HL-60 (cell line): ENCODE results near the gene YLPM1.
A peak's percentile ranks its signal among the peaks of the same experiment; 100 is the strongest.

ENCODE experiments used
- DNase-seq, 2 experiments: peaks; one replicate each; pipeline ENCODE4 v3.0.0-alpha.2; 2010 to 2020; ENCODE audit warnings: low read depth in 1 of 2, low spot score in 1 of 2
- H3K27ac ChIP-seq: fragments of 250-450 bp; sonication (Bioruptor Pico); replicated peaks from 2 replicates; pipeline ENCODE4 v1.5.1; 2020; ENCODE audit warnings: mild to moderate bottlenecking, moderate library complexity
- H3K27me3 ChIP-seq: fragments of 250-450 bp; sonication (Bioruptor Pico); 2 replicates; pipeline ENCODE4 v1.5.1; 2021; ENCODE audit warnings: mild to moderate bottlenecking, moderate library complexity; ENCODE audit not compliant: insufficient read depth, poor library complexity, severe bottlenecking
- H3K4me3 ChIP-seq: replicated peaks from 2 replicates; pipeline ENCODE4 v1.5.1; 2011; ENCODE audit warnings: mild to moderate bottlenecking, control low read depth, low read length; ENCODE audit not compliant: insufficient read depth
- GABPA ChIP-seq: IDR thresholded peaks from 2 replicates; pipeline ENCODE4 v1.6.1; 2012; ENCODE audit warnings: low read depth
- POLR2AphosphoS5 ChIP-seq: IDR thresholded peaks from 2 replicates; pipeline ENCODE4 v1.6.1; 2012; ENCODE audit warnings: low read depth
- SPI1 ChIP-seq: IDR thresholded peaks from 2 replicates; pipeline ENCODE4 v1.6.1; 2012; ENCODE audit warnings: low read depth, mild to moderate bottlenecking, borderline replicate concordance
- TF ChIP-seq, protein P1 (sequence below): IDR thresholded peaks from one replicate; pipeline ENCODE4 v1.5.1; 2011; ENCODE audit warnings: low read length, control low read depth, inconsistent platforms; ENCODE audit not compliant: insufficient read depth
- TF ChIP-seq, protein P2 (sequence below): IDR thresholded peaks from 2 replicates; pipeline ENCODE4 v1.6.1; 2012; ENCODE audit warnings: low read depth; ENCODE audit not compliant: insufficient replicate concordance

YLPM1 gene

DNA sequence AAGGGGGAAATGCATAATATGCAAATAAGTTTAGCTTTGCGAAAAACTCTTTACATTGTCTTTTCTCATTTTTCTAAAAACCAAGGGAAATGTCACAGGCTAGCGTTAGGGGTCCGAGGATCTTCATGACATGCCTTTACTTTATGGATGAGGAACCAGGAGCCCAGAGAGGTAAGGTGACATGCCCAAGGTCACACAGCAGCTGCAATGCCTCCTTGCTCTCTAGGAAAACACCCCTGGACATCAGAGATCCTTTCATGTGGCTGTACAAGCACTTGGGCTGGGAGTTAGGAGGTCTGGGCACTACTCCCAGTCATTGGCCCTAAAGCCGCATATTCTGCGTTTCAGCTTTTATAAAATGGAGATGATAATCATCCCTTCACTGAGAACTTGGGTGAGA is 112.1 kb downstream of the YLPM1 start:
- Histone ChIP-seq H3K4me3 (no peak overlapping the region), H3K27me3 (no peaks in the 10 kb centered on the region), H3K27ac (no peak overlapping the region)
- TF ChIP-seq, protein P1, sequence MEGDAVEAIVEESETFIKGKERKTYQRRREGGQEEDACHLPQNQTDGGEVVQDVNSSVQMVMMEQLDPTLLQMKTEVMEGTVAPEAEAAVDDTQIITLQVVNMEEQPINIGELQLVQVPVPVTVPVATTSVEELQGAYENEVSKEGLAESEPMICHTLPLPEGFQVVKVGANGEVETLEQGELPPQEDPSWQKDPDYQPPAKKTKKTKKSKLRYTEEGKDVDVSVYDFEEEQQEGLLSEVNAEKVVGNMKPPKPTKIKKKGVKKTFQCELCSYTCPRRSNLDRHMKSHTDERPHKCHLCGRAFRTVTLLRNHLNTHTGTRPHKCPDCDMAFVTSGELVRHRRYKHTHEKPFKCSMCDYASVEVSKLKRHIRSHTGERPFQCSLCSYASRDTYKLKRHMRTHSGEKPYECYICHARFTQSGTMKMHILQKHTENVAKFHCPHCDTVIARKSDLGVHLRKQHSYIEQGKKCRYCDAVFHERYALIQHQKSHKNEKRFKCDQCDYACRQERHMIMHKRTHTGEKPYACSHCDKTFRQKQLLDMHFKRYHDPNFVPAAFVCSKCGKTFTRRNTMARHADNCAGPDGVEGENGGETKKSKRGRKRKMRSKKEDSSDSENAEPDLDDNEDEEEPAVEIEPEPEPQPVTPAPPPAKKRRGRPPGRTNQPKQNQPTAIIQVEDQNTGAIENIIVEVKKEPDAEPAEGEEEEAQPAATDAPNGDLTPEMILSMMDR = no peak
- TF ChIP-seq POLR2AphosphoS5 (no peak), GABPA (no peak), SPI1 (no peak)
- TF ChIP-seq, protein P2, sequence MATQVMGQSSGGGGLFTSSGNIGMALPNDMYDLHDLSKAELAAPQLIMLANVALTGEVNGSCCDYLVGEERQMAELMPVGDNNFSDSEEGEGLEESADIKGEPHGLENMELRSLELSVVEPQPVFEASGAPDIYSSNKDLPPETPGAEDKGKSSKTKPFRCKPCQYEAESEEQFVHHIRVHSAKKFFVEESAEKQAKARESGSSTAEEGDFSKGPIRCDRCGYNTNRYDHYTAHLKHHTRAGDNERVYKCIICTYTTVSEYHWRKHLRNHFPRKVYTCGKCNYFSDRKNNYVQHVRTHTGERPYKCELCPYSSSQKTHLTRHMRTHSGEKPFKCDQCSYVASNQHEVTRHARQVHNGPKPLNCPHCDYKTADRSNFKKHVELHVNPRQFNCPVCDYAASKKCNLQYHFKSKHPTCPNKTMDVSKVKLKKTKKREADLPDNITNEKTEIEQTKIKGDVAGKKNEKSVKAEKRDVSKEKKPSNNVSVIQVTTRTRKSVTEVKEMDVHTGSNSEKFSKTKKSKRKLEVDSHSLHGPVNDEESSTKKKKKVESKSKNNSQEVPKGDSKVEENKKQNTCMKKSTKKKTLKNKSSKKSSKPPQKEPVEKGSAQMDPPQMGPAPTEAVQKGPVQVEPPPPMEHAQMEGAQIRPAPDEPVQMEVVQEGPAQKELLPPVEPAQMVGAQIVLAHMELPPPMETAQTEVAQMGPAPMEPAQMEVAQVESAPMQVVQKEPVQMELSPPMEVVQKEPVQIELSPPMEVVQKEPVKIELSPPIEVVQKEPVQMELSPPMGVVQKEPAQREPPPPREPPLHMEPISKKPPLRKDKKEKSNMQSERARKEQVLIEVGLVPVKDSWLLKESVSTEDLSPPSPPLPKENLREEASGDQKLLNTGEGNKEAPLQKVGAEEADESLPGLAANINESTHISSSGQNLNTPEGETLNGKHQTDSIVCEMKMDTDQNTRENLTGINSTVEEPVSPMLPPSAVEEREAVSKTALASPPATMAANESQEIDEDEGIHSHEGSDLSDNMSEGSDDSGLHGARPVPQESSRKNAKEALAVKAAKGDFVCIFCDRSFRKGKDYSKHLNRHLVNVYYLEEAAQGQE = no peak
- no peak for DNase-seq

DNA sequence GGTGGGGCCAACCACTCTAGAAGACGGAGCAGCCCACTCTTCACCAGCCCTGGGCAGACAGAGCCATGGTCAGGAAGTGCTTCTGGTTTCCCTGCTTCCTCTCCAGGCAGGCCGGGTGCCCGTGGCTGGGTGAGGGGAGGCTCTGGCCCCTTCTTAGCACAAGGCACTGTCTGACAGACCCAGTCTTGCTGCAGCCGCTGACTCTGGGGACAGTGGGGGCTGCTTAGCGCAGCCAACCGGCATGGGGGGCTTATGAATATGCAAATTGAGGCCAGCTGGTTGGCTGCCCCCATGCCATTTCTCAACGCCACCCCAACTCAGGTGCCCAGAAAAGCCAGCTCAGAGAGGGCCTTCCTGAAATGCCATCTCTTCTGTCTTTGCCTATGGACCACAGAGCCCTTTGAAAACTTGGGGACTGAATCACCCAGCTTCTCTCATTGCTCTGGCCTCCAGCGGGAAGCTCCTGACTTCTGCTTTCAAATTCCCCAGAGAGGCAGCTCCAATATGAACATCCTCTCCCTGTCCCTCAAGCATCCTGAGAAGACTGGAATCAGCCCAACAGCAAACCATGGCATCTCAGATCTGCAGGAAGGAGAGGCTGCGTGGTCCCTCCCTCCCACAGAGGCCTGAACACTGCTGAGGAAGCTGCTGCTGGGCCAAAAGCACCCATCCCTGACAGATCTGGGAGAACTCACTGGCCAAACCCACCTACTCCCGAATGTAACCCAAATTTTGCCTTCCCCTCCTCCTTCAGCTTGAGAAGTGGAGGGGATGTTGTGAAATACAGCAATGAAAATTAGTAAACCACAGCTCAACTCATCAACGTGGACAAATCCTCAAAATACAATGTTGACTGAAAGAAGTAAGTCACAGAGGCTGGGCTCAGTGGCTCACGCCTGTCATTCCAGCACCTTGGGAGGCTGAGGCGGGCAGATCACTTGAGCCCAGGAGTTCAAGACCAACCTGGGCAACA is 113.1 kb downstream of the YLPM1 start, which contains the start of gene PROX2:
Gene PROX2 (minus strand): TSS at position 205 of the 973 bp plus-strand sequence. CDS start 12,311 bp downstream, outside the sequence.
- H3K27ac ChIP-seq = peak within 1 kb of the TSS; percentile 6; the same call in 1 of the 2 replicates
- DNase-seq = peak in 1 of 2 experiments; percentile 10
- H3K4me3 ChIP-seq = no peak within 1 kb of the TSS
- no peaks in the 10 kb centered on the region for H3K27me3 ChIP-seq
- TF ChIP-seq, protein P1 = no peak
- TF ChIP-seq POLR2AphosphoS5 (no peak), SPI1 (no peak), GABPA (no peak)
- TF ChIP-seq, protein P2 = no peak

DNA sequence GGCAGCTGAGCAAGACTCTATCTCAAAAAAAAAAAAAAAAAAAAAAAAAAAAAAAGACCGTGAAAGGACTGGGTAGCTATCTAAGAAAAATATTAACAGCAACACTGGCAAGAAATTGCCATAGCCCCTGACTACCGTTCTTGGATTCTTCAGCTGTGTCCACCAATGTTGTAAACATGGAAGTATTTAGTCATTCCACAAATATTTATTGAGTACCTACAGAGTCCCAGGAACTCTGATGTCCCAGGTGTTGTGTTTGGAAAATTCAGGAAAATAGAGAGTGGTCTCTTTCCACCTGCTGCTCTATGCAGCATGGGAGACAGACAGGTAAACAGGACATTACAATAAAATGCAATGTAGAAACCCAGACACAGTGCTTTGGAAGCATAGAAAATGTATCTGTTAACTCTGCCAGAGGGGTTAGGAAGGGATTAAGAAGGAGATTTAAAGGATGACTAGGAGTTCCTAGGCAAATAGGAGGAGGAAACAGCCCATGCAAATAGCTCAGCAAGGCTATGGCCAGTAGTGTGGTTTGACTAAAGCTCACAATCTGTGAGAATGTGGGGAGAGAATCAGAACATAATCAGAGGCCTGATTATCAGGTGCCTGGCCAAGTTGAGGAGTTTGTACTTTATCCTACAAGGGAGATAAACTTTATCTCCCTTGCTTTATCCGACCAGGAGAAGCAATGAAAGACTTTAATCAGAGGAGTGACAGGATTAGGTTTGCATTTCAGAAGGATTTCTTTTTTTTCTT is 116.5 kb downstream of the YLPM1 start:
- DNase-seq = no peak
- TF ChIP-seq, protein P1 = no peak
- TF ChIP-seq GABPA = no peak
- no peak for TF ChIP-seq POLR2AphosphoS5
- TF ChIP-seq SPI1 = no peak
- TF ChIP-seq, protein P2 = no peak
- Histone ChIP-seq H3K27ac (no peak overlapping the region), H3K4me3 (no peak overlapping the region), H3K27me3 (no peaks in the 10 kb centered on the region)
